T-helper 2 cell treated with Interferon-gamma antibody and Interleukin-4, amounts not matched to agents 100 ng/mL and 5 ng/mL, for 36 hours (primary cell): ENCODE data around the gene ZNF688. TPM values are rescaled to one million over a fixed set of nuclear protein-coding genes. Genes with fewer than 3 reads are reported as not detected.

Source experiments
- intact Hi-C: fragments of 100-400 bp; cut with micrococcal nuclease; formaldehyde crosslinking; loops from one replicate; pipeline ENCODE4 v1.15.1; 2023
- total RNA-seq: library from RNA; stranded (reverse); gene quantifications from 2 replicates; pipeline ENCODE4 v1.2.3, GENCODE V29; 2022

Gene ZNF688
- total RNA-seq, 1 donor from 2014 or later, result 13.9 TPM

DNA sequence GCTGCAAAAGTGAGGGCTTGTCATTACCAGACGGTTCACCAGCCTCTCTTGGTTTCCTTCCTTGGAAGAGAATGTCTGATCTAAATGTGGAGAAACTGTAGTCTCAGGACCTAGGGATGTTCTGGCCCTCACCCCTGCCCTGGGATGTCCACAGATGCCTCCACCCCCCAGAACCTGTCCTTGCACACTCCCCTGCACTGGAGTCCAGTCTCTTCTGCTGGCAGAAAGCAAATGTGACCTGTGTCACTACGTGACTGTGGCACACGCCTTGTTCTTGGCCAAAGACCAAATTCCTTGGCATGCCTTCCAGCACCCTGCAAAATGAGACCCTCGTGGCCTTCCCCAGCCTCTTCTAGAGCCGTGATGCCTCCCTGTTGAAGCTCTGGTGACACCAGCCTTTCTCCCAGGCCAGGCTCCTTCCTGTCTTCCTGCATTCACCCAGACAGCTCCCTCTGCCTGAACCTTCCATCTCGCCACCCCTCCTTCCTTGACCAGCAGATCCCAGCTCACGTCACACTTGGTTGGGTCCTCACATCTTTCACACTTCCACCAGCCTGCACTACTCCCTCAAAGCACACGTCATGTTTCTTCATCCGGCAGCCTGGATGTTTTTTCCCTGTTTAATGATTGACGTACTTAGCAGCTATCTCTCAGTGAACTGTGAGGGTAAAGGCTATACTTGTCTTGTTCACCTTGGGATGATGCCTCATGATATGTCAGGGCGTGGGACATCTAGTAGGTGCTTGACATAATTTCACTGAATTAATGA lies 49.5 kb downstream of the ZNF688 start:
- intact Hi-C loops, result no loop called here

DNA sequence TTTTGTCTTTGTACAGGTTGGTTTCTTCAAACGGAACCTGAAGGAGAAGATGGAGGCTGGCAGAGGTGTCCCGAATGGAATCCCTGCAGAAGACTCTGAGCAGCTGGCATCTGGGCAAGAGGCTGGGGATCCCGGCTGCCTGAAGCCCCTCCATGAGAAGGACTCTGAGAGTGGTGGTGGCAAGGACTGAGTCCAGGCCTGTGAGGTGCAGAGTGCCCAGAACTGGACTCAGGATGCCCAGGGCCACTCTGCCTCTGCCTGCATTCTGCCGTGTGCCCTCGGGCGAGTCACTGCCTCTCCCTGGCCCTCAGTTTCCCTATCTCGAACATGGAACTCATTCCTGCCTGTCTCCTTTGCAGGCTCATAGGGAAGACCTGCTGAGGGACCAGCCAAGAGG lies 50.0 kb downstream of the ZNF688 start:
- intact Hi-C loops, result no loop called here

Other genes starting within 250 kb of the ZNF688 start
- 70.8 and 75.8 TPM in 2 replicates for gene CD2BP2, start 216.4 kb downstream of the ZNF688 start, total RNA-seq
- gene TBC1D10B, start 201.2 kb downstream of the ZNF688 start, total RNA-seq, result 74.2 and 74.5 TPM in 2 replicates
- gene MYL11, start 196.9 kb downstream of the ZNF688 start, total RNA-seq, result not detected in 2 replicates
- gene SEPTIN1, start 189.2 kb downstream of the ZNF688 start, total RNA-seq, result 320 and 326 TPM in 2 replicates
- gene ZNF48, start 176.3 kb downstream of the ZNF688 start, total RNA-seq, result 11.8 and 12.4 TPM in 2 replicates
- 4.6 TPM in 2 replicates for gene ZNF771, start 164.1 kb downstream of the ZNF688 start, total RNA-seq
- 87.8 and 93.3 TPM in 2 replicates for gene DCTPP1, start 141.7 kb downstream of the ZNF688 start, total RNA-seq
- gene SEPHS2, start 125.8 kb downstream of the ZNF688 start, total RNA-seq, result 73.9 and 78.5 TPM in 2 replicates
- 527 and 528 TPM in 2 replicates for gene ITGAL, start 99.0 kb downstream of the ZNF688 start, total RNA-seq
- gene ZNF768, start 45.1 kb downstream of the ZNF688 start, total RNA-seq, result 5.4 and 5.9 TPM in 2 replicates
- gene ZNF747, start 36.9 kb downstream of the ZNF688 start, total RNA-seq, result 12.1 and 12.7 TPM in 2 replicates
- 15.3 and 16.4 TPM in 2 replicates for gene ZNF764, start 13.3 kb downstream of the ZNF688 start, total RNA-seq
- gene ZNF785, start 14.0 kb upstream of the ZNF688 start, total RNA-seq, result 15.2 and 18.5 TPM in 2 replicates
- gene ZNF689, start 38.7 kb upstream of the ZNF688 start, total RNA-seq, result 11.6 and 13.5 TPM in 2 replicates
- gene PRR14, start 79.2 kb upstream of the ZNF688 start, total RNA-seq, result 71.0 and 71.4 TPM in 2 replicates
- 77.3 and 81.1 TPM in 2 replicates for gene FBRS, start 86.7 kb upstream of the ZNF688 start, total RNA-seq
- gene SRCAP, start 127.5 kb upstream of the ZNF688 start, total RNA-seq, result 81.8 and 88.3 TPM in 2 replicates
- gene PHKG2, start 176.7 kb upstream of the ZNF688 start, total RNA-seq, result 44.5 and 47.6 TPM in 2 replicates
- 2.3 and 4.4 TPM in 2 replicates for gene CFAP119, start 190.3 kb upstream of the ZNF688 start, total RNA-seq
- gene RNF40, start 190.6 kb upstream of the ZNF688 start, total RNA-seq, result 78.2 and 85.5 TPM in 2 replicates
- gene ZNF629, start 215.5 kb upstream of the ZNF688 start, total RNA-seq, result 0.25 and 0.43 TPM in 2 replicates